ENCODE measurements around the gene CCDC126.

GRCh38 chr7:23558303-23558702, 38.9 kb upstream of the CCDC126 start:
- TF ChIP-seq, protein P1, sequence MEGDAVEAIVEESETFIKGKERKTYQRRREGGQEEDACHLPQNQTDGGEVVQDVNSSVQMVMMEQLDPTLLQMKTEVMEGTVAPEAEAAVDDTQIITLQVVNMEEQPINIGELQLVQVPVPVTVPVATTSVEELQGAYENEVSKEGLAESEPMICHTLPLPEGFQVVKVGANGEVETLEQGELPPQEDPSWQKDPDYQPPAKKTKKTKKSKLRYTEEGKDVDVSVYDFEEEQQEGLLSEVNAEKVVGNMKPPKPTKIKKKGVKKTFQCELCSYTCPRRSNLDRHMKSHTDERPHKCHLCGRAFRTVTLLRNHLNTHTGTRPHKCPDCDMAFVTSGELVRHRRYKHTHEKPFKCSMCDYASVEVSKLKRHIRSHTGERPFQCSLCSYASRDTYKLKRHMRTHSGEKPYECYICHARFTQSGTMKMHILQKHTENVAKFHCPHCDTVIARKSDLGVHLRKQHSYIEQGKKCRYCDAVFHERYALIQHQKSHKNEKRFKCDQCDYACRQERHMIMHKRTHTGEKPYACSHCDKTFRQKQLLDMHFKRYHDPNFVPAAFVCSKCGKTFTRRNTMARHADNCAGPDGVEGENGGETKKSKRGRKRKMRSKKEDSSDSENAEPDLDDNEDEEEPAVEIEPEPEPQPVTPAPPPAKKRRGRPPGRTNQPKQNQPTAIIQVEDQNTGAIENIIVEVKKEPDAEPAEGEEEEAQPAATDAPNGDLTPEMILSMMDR (IDR thresholded peaks at IDR 0.05) = no peak
- TF ChIP-seq EP300 (IDR thresholded peaks at IDR 0.05) = no peak
- TF ChIP-seq POLR2A (IDR thresholded peaks at IDR 0.05) = no peak
